ENCODE data around the gene TP53BP1.

Gene TP53BP1

DNA sequence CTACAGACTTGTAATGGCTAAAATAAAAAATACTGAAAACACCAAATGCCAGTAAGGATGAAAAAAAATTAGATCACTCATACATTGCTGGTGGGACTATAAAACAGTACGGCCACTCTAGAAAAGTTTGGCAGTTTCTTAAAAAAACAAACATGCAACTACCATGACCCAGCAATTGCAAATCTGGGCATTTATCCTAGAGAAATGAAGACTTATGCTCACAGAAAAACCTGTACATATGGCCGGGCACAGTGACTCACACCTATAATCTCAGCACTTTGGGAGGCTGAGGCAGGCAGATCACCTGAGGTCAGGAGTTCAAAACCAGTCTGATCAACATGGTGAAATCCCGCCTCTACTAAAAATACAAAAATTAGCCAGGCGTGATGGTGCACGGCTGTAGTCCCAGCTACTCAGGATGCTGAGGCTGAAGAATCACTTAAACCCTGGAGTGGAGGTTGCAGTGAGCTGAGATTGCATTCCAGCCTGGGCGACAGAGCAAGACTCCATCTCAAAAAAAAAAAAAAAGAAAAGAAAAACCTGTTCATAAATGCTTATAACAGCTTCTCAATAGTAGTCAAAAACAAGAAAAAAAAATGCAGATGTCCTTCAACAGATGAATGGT lies 5.6 kb downstream of the TP53BP1 start:
- DNase-seq, result no peak

DNA sequence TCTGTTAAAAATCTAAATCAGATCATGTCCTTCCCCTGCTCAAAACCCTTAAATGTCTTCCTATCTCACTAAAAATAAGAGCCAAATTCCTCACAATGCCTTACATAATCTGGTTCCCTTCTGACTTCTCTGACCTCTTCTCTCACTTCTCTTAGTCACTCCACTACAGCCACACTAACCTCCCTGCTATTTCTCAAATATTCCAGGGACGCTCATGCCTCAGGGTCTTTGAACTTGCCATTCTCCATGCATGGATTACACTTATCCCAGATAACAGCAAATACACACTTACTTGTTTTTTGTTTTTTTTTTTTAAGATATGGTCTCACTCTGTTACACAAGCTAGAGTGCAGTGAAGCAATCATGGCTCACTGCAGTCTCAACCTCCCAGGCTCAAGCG lies 8.5 kb downstream of the TP53BP1 start:
- no peak for DNase-seq

DNA sequence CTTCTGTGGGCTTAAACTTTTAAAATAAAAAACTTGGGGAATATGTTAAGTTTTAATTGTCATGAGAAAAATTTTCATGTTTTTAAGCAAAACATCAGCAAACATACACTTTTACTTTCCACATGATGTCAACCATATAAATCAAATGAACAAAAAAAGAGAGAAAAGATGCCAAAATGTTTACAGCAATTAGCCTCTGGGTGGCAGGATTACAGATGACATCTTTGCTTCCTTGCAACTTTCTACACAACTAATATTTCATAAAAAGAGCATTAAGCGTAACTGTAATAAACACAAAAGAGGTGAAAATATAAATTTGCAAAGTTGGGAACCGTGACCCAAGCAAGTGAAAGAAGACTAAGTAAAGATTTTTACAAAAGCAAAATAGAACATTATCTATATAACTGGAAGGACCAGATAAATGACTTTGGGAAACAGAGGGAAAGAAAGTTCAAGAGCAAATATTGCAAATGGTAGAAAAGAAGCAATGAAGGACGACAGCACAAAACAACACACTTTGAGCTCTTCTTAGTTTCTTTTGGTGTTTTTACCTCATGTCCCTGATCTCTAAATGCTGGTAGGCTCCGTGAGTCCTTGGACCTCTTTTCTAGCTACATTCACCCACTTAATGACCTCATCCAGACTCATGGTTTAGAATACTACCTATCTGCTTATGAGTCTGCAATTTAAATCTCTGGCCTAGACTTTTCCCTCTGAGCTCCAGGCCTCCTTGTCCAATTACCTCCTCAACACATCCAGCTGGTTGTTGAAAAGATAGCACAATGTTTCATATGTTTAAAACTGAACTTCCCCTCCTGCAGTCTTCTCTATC lies 9.4 kb downstream of the TP53BP1 start:
- DNase-seq, result peak; percentile 38

DNA sequence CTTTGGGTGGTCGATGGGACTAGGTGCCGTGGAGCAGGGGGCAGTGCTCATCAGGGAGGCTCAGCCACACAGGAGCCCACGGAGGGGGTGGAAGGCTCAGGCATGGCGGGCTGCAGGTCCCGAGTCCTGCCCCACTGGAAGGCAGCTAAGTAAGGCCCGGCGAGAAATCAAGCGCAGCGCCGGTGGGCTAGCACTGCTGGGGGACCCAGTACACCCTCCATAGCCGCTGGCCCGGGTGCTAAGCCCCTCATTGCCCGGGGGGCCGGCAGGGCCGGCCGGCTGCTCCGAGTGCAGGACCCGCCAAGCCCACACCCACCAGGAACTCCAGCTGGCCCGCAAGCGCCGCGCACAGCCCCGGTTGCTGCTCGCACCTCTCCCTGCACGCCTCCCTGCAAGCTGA lies 19.1 kb downstream of the TP53BP1 start:
- DNase-seq, result no peak

DNA sequence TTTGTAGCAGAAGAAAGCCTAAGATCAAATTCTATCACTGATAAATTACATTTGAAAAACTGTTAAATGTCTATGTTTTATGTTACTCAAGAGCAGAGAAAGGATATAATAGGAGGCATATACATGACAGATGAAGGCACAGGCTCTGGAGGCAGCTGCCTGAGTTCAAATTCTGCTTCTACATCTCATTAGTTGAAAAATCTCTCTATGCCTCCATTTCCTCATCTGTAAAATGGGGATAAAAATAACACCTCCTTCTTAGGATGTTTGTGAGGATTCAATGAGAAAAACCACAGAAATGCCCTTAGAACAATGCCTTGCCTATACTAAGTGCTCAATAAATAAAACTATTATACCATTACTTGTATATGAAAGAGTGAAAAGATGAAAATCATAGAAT lies 21.0 kb downstream of the TP53BP1 start:
- DNase-seq, result no peak

DNA sequence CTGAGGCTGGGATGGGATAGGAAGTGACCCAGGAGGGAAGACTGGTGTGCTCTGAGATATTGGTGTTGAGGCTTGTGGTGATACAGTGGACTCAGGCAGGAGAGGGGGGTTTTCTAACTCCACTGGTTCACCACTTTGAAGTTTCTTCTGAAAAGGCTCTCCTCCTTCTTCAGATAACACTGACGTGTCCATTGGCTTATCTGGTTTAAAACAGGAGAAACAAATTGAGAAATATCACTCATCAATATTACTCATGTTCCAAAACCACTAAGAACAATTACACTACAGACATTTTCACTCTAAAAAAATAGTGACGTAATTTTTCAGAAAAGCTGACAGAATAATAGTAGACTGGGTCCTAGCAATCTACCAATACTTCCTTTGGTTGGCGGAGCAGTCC lies 23.1 kb downstream of the TP53BP1 start:
- DNase-seq, result no peak

DNA sequence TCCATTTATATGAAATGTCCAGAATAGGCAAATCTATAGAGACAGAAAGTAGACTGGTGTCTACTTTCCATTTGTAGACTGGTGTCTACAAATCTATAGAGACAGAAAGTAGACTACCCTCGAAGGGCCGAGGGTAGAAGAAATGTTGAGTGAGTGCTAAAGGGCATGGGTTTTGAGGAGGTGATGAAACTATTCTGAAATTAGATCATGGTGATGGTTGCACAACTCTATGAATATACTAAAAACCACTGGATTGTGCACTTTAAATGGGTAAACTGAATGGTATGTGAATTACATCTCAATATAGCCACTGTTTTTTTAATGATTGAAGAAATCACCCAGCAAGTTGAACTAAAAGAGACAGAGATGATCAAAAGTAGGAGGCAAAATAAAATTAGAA lies 27.9 kb downstream of the TP53BP1 start:
- no peak for DNase-seq

DNA sequence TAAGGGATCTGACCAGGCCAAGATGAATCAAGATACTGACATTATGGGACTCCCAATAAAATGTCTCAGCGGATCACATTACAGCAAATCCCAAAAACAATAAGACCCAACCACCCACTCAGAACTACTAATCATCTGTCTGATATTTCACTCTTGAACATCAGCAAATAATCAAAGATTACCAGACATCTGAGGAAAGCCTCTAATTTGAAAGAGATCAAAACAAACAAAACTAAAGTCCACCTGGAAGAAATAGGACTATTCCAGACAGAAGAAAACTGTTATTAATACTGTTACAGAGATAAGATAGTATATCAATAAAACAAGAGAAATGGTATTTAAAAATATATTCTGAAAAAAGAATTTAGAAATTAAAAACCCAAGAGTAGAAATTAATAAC lies 29.0 kb downstream of the TP53BP1 start:
- DNase-seq, result no peak

DNA sequence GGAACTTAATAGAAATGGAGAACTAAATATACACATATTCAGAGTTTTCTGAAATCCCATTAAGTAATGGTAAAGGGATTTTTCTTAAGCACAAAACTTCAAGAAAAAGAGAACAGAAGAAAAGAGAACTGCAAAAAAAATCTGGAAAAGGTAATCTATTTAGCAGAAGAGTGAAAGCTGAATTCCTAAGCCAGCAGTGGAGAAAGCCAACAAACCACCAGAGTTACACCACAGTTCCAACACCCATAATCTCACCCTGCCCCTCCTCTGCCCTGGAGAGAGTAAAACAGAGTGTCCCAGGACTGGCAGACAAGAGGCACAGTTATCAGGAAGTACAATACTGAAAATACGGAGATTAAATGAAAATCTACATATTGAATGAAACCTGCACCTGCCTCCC lies 29.4 kb downstream of the TP53BP1 start:
- no peak for DNase-seq

DNA sequence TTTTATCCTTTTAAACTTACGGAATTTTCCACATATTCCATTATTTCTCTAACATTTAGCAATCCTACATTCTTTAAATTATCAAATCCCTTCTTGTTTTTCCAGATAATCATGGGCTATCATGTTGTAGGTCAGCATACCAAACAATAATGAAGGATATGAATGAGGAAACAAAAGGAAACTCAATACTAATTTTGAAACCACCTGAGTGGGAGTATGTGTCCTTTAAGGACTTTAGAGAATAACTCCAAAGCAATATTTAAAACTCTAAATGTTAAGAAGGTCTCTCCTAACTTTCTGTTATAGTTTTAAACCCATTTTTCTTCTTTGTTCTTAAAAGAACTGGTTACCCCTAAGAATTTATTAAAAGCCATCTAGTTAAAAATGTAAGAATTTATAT lies 43.0 kb downstream of the TP53BP1 start:
- no peak for DNase-seq

DNA sequence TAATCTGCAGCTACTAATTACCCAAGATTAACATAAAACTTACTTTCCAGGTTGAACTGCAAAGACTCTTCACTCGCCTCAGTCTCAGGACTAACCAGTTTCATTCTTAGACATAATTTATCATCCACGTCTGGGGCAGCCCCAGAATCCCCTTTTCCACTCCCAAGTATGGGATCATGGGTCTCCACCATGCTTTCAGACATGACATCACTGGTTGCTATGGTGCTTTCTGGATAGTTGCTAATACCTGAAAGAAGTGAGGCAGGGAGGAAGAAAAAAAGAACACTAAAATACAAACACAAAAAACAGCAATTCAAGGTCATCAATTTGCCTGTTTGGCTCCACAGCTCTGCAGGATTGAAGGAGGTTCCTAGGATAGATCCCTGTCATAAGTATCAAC lies 46.6 kb downstream of the TP53BP1 start:
- no peak for DNase-seq

DNA sequence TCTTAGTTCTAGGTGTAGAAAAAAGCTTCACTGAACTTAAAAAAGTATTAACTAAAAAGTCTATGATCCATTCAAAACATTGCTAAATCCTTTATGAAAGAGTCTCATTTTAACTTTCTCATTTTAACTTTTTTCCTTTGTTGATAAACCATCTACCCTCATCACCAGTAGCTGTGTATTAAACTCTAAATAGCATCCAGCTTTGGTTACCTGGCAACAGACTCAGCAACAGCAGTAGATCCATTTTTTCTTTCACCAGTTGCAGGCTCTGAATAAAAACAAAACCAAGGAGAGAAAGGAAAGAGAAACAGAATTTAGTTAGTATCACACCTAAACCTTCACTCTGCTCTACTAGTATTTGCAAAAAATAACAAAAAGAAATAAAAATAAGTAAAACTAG lies 51.6 kb downstream of the TP53BP1 start:
- no peak for DNase-seq

DNA sequence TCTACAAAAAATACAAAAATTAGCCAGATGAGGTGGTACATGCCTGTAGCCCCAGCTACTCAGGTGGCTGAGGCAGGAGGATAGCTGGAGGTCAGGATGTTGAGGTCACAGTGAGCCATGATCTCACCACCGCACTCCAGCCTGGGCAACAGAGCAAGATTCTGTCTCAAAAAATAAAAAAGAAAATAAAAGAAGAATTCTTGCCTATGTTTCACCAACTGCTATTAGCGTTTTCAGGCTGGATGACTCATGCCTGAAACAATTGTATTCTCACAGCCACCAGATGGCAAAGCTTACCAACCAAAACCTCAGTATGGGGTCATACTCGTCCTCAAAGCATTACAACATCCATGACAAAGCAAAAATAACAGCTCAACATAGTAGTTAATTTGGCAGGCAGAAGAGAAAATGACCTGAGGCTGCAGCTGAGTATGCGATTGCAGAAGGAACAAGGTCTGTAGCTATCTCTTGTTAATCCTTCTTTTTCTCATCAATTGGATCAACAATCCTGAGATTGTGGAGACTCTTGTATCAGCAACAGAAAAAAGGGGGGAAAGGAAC lies 52.2 kb downstream of the TP53BP1 start:
- peak; percentile 40 for DNase-seq

DNA sequence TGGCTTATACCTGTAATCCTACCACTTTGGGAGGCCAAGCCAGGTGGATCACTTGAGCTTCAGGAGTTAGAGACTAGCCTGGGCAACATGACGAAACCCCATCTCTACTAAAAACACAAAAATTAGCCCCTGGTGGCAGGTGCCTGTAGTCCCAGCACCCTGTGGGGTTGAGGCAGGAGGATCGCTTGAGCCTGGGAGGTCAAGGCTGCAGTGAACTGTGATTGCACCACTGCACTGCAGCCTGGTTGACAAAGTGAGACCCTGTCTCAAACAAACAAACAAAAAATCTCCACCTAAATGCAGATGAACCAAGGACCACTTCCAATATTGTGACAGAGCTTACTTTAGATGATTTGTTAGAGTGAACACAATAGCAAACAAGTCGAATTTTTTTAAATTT lies 53.7 kb downstream of the TP53BP1 start:
- no peak for DNase-seq

DNA sequence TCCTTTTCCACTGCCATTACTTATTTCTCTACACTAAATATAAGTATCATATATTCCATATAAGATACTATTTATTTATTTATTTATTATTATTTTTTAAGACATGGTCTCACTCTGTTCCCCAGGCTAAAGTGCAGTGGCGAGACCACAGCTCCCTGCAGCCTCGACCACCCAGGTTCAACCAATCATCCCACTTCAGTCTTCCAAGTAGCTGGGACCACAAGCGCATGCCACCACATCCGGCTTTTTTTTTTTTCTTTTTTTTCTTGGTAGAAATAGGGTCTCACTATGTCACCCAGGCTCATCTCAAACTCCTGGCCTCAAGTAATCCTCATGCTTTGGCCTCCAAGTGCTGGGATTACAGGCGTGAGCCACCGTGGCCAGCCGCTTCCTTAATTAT lies 56.6 kb downstream of the TP53BP1 start:
- no peak for DNase-seq

DNA sequence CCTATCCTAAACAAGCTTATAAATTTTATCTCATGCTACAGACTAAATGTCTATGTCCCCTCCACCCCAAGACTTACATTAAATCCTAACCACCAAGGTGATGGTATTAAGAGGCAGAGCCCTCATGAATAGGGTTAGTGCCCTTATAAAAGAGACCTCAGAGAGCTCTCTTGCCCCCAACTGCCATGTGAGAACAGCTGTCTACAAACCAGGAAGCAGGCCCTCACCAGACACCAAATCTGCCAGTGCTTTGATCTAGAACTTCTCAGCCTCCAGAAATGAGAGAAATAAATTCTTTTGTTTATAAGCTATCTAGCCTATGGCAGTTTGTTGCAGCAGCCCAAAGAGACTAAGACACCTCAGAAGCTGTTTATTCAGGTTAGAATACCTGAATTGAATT lies 58.5 kb downstream of the TP53BP1 start:
- DNase-seq, result no peak

DNA sequence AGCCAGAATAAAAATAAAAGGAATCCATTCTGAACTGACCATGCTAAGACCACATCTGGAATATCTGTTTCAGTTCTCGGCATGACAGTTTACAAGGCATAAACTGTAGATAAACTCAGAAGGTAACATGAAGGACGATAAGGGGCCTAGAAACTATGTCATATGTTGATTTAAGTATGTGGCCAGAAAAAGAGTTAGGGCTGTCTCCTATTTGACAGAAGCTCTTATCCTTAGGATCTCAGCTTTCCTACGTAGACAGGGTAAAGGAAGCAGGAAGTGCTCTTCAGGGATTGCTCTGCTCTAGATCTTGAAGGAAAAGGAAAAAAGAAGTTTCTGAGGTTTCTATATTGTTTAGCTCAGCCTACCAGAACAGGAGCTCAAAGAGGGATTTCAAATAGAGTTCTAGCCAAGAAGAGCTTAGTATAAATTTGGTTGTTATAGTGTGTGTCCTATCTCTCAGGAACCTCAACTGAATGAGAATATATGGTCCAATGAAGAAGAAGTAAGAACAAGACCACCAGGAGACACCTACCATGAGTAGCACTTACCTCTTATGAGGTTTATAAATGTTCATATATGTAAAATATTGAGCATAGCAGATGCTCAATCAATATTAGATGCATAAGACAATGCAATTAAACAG lies 59.2 kb downstream of the TP53BP1 start:
- no peak for DNase-seq

DNA sequence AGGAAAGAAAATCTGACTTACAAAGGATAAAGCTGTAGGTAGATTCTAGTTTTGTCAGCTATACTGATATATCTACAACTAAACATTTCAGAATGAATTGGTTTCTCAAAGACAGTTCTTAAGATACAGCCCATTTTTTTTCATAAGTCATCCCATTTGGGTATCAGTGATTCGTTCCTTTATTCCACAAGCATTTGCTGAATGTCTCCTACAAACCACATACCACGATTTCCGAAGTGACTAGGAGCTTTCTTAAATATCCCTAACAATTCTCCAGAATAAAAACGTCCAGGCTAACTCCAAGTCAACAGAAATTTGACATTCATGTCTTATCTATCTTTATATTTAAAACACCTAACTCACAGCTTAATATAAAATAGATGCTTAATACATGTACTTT lies 59.8 kb downstream of the TP53BP1 start:
- DNase-seq, result no peak

DNA sequence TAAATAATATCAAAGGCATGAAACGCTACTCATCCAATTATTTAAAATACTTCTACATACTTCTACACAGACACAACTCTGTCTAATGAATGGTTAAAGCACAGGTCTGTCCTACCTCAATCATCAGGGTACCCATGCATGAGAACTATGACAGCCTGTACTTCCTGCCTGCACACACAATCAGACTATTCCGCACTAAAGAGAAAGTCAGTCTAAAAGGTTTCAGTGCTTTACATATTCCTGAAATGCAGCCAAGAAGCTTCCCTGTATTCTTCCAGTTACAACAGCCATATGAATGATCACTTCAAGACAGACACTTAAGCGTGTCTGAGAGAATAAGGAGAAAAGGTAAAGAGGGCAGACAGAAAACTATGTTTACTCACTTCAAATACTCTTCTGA lies 63.3 kb downstream of the TP53BP1 start:
- no peak for DNase-seq

DNA sequence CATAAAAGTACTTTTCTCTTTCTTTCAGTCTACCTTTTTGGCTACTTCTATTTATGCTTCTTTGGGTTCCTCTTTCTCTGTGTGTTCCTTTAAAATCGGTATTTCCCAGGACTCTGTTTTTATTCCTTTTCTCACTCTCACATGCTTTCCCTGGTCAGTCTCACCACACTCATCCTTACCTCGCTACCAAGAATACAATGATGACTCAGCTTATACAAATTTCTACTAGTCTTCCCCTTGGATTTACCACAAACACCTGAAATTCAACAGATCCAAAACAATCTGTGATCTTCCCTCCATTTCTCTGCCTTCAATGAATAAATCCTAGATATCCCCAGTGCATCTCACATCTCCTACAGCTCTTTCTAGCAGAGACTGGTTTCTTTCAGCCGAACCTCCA lies 69.2 kb downstream of the TP53BP1 start:
- no peak for DNase-seq

DNA sequence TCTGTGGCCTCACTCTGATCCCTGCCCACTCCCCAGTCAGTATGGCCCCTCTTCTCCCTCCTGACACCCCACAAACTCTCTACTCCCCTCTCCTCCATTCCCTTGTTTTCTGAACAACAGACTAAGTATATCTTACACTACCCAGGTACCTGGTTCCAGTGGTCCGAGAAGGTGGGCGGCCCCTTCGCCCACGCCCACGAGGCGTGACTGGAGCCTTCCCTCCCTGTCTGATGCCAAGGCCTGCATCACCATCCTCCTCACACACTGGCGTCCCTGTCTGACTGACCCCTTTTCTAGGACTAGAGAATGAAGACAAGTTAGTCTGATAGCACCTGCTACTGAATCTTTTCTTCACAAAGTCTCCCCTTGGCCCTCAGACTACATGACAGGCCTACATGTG lies 72.1 kb downstream of the TP53BP1 start:
- no peak for DNase-seq

DNA sequence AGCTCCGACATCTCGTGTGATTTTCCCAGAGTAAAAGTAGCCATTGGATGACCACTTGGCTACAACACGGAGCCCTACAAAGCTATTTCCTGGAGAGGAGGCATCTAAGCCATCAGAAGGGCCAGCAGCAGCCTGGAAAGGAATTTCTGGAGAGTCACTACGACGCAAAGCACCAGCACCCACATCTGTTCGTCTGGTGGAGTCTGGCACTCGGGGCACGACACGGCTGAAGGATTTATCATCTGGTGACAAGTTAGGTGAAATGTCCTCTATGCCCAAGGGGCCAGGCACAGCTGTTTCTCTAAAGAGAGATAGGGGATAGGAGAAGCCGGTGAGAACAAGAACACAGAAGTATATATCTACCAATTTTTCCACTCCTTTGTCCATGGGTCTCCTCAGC lies 72.5 kb downstream of the TP53BP1 start:
- no peak for DNase-seq

DNA sequence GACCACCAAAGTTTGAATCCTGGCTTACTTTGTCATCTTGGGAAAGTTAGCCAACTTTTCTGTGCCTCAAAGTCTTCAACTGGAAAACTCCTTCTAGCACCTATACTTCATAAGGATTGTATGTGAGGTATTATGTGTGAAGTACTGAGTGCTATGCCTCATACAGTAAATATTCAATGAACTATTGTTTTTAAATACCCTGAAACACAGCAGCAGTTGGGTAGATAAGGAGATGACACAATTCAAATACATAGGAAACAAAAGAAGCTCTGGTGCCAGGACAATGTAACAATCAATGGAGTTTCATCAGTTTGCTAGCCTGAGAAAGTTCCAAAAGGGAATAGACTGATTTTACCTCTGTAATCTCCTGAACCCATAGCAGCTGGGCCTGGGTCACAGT lies 78.8 kb downstream of the TP53BP1 start:
- DNase-seq, result no peak

DNA sequence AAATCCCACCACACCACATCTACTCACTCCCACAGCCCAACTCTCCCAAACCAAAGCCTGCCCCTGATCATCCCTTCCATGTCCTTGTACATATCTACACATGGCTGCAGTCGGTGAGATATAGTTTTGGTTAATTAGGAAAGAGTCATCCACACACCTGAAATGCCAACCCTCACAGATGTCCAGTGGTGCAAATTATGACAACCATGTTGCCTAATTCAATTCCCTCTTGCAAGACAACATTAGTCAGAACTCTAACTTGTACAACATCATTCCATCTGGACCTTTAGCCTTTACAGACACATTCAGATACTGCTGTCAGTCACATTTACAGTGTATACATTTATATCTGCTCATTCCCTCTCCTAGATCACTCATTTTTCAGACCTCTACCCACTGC lies 80.9 kb downstream of the TP53BP1 start:
- no peak for DNase-seq
